ENCODE measurements around the gene STXBP4. TPM values are rescaled to one million over a fixed set of nuclear protein-coding genes. Genes with fewer than 3 reads are reported as not detected.

The STXBP4 gene
- polyA plus RNA-seq, 1 of the 3 experiments (the other 2 are of a cell fraction), result 2.8 TPM

GRCh38 chr17:55110521-55110920 lies 142.0 kb downstream of the STXBP4 start:
- H3K9me2 ChIP-seq, result no peaks in the 10 kb centered on the region
- CTCF ChIA-PET, result no interaction called here

GRCh38 chr17:55114283-55114682 lies 145.7 kb downstream of the STXBP4 start:
- Histone ChIP-seq H3K4me1 (ENCODE audit: control insufficient read depth in 1 of 2, insufficient read depth in 2 of 2, low read depth in 1 of 2, low read length in 1 of 2) (peaks cover 3 to 13% of the 10 kb centered on the region in 2 experiments; a peak in 2 of 4 replicates), H3F3A (replicated peaks; ENCODE audit: insufficient read depth) (no peaks in the 10 kb centered on the region), H3K27me3 (ENCODE audit: insufficient read depth) (no peaks in the 10 kb centered on the region), H3K36me3 (replicated peaks in 1 of 2; ENCODE audit: control insufficient read depth in 1 of 2, insufficient read depth in 2 of 2, low read length in 1 of 2) (peaks cover 0 to 2% of the 10 kb centered on the region in 2 experiments), H3K4me2 (no peak overlapping the region), H3K27ac (ENCODE audit: low read depth in 2 of 2, low read length in 1 of 2) (peak overlapping the region in 1 of 2 experiments; percentile 77; a peak in 2 of 4 replicates), H3K4me3 (ENCODE audit: low read depth in 2 of 2, low read length in 1 of 2) (no peak overlapping the region), H3K9me3 (no peaks in the 10 kb centered on the region), H4K20me1 (ENCODE audit: insufficient read depth) (no peaks in the 10 kb centered on the region), H3K79me2 (ENCODE audit: insufficient read depth) (no peaks in the 10 kb centered on the region), H2AFZ (ENCODE audit: low read depth) (no peak overlapping the region), H3K9ac (no peak overlapping the region), H3K9me2 (no peaks in the 10 kb centered on the region)
- peak; percentile 40 for DNase-seq
- ChIA-PET POLR2A (no interaction called here), CTCF (interaction anchor here (0.7 to 1.5 kb wide), 2 partner anchors 59 to 109 kb away, joined by 3 to 4 read pairs; no protein-coding TSS in a partner anchor)
- no peak for TF ChIP-seq IRF3 (IDR thresholded peaks at IDR 0.05; ENCODE audit: low read depth, low read length)
- TF ChIP-seq TEAD4 (IDR thresholded peaks at IDR 0.05; ENCODE audit: borderline replicate concordance, insufficient read depth), result no peak
- TF ChIP-seq NRF1 (IDR thresholded peaks at IDR 0.05; ENCODE audit: low read depth, low read length), result no peak
- TF ChIP-seq EZH2phosphoT487 (IDR thresholded peaks at IDR 0.05; ENCODE audit: borderline replicate concordance, low read depth), result no peak
- no peak for TF ChIP-seq YY1 (IDR thresholded peaks at IDR 0.05; ENCODE audit: low read depth)
- TF ChIP-seq ZBTB33 (IDR thresholded peaks at IDR 0.05; ENCODE audit: borderline replicate concordance, low read depth), result no peak
- TF ChIP-seq EP300 (IDR thresholded peaks at IDR 0.05; ENCODE audit: borderline replicate concordance in 1 of 2, low read depth in 1 of 2, low read length in 1 of 2), result peak in 1 of 2 experiments; percentile 81; a peak in 2 of 4 replicates
- TF ChIP-seq USF1 (IDR thresholded peaks at IDR 0.05; ENCODE audit: borderline replicate concordance, low read depth), result no peak
- TF ChIP-seq RXRA (IDR thresholded peaks at IDR 0.05; ENCODE audit: borderline replicate concordance, low read depth), result no peak
- no peak for TF ChIP-seq REST (IDR thresholded peaks at IDR 0.05; ENCODE audit: low read depth, low read length)
- TF ChIP-seq RCOR1 (IDR thresholded peaks at IDR 0.05; ENCODE audit: low read length), result peak; percentile 81
- TF ChIP-seq NFIC (IDR thresholded peaks at IDR 0.05; ENCODE audit: borderline replicate concordance), result no peak
- TF ChIP-seq RFX5 (IDR thresholded peaks at IDR 0.05; ENCODE audit: low read length), result no peak
- TF ChIP-seq FOSL2 (IDR thresholded peaks at IDR 0.05; ENCODE audit: borderline replicate concordance, low read depth), result no peak
- no peak for TF ChIP-seq JUND (IDR thresholded peaks at IDR 0.05)
- TF ChIP-seq CTCF (IDR thresholded peaks at IDR 0.05), result no peak

More at GRCh38 chr17:55110521-55110920, 142.0 kb downstream of the STXBP4 start:
- no peak for DNase-seq
- TF ChIP-seq SMC3 (IDR thresholded peaks at IDR 0.05; ENCODE audit: low read depth, low read length), result no peak
- Histone ChIP-seq H3K27ac (ENCODE audit: low read depth in 2 of 2, low read length in 1 of 2) (no peak overlapping the region), H3F3A (replicated peaks; ENCODE audit: insufficient read depth) (no peaks in the 10 kb centered on the region), H3K9me3 (no peaks in the 10 kb centered on the region), H3K4me1 (ENCODE audit: control insufficient read depth in 1 of 2, insufficient read depth in 2 of 2, low read depth in 1 of 2, low read length in 1 of 2) (peaks cover 0 to 4% of the 10 kb centered on the region in 2 experiments; a peak in 1 of 4 replicates), H4K20me1 (ENCODE audit: insufficient read depth) (no peaks in the 10 kb centered on the region), H3K79me2 (ENCODE audit: insufficient read depth) (no peaks in the 10 kb centered on the region), H2AFZ (ENCODE audit: low read depth) (no peak overlapping the region), H3K4me3 (ENCODE audit: low read depth in 2 of 2, low read length in 1 of 2) (no peak overlapping the region), H3K9ac (no peak overlapping the region), H3K36me3 (replicated peaks in 1 of 2; ENCODE audit: control insufficient read depth in 1 of 2, insufficient read depth in 2 of 2, low read length in 1 of 2) (no peaks in the 10 kb centered on the region), H3K27me3 (ENCODE audit: insufficient read depth) (no peaks in the 10 kb centered on the region), H3K4me2 (no peak overlapping the region)
- POLR2A ChIA-PET, result no interaction called here
- 85% methylated on average over 2 of the region's 2 CpGs for WGBS (ENCODE audit: low lambda C conversion rate)
